ENCODE results near the gene SVOP.

GRCh38 chr12:108967869-108968540, 52.9 kb downstream of the SVOP start:
- TF ChIP-seq CTCF (conservative IDR thresholded peaks at IDR 0.05; ENCODE audit: low read length) = peak; percentile 91
- no peak for TF ChIP-seq EZH2phosphoT487 (IDR thresholded peaks at IDR 0.05; ENCODE audit: borderline replicate concordance, low read depth, low read length)

Data from OCI-LY7 (cell line).